ENCODE data around the gene POTEB. TPM values are rescaled to one million over a fixed set of nuclear protein-coding genes. Genes with fewer than 3 reads are reported as not detected.
"Not testable (repeated sequence)": the region's sequence is repeated elsewhere in the genome, so short reads cannot be mapped to it uniquely, and the experiment has no call there.

POTEB gene
- total RNA-seq = not detected

- H3K9me3 Mint-ChIP-seq (ENCODE audit: insufficient read depth); H3K4me3 Mint-ChIP-seq; H3K36me3 Mint-ChIP-seq (ENCODE audit: low read depth); DNase-seq; POLR2A ChIA-PET; CTCF ChIA-PET; H3K4me1 Mint-ChIP-seq (ENCODE audit: low read depth); ATAC-seq; H3K27ac Mint-ChIP-seq; H3K27me3 Mint-ChIP-seq (ENCODE audit: low read depth): not testable (repeated sequence)
Measured at GRCh38 chr15:21877635-21878034, at the start of gene POTEB. POTEB (minus strand) TSS chr15:21877735; CDS start chr15:21877246, 489 bp downstream.

- ATAC-seq; H3K36me3 Mint-ChIP-seq (ENCODE audit: low read depth); CTCF ChIA-PET; POLR2A ChIA-PET; H3K9me3 Mint-ChIP-seq (ENCODE audit: insufficient read depth); H3K4me1 Mint-ChIP-seq (ENCODE audit: low read depth); DNase-seq; H3K27me3 Mint-ChIP-seq (ENCODE audit: low read depth); H3K4me3 Mint-ChIP-seq; H3K27ac Mint-ChIP-seq: not testable (repeated sequence)
Measured at GRCh38 chr15:21890955-21891354, 13.4 kb upstream of the POTEB start.

- POLR2A ChIA-PET; H3K36me3 Mint-ChIP-seq (ENCODE audit: low read depth); ATAC-seq: not testable (repeated sequence)
Measured at GRCh38 chr15:21889542-21889941, 12.0 kb upstream of the POTEB start.

GRCh38 chr15:21838831-21839230 is 38.7 kb downstream of the POTEB start:
- POLR2A ChIA-PET; DNase-seq; H3K9me3 Mint-ChIP-seq (ENCODE audit: insufficient read depth); H3K27me3 Mint-ChIP-seq (ENCODE audit: low read depth); H3K27ac Mint-ChIP-seq; H3K36me3 Mint-ChIP-seq (ENCODE audit: low read depth); H3K4me3 Mint-ChIP-seq; ATAC-seq; H3K4me1 Mint-ChIP-seq (ENCODE audit: low read depth); CTCF ChIA-PET: not testable (repeated sequence)

More at GRCh38 chr15:21889542-21889941, 12.0 kb upstream of the POTEB start:
- H3K4me1 Mint-ChIP-seq (ENCODE audit: low read depth); CTCF ChIA-PET; H3K9me3 Mint-ChIP-seq (ENCODE audit: insufficient read depth); DNase-seq; H3K27me3 Mint-ChIP-seq (ENCODE audit: low read depth); H3K27ac Mint-ChIP-seq; H3K4me3 Mint-ChIP-seq: not testable (repeated sequence)

Small RNA genes within 50 kb of the gene (microRNA-seq; reads per million reads assigned to microRNA genes)
- gene MIR3118-4 = not detected

Other genes starting within 250 kb of the POTEB start
- gene OR4M2, start 202.8 kb upstream of the POTEB start, total RNA-seq = not detected

All from activated CD8-positive, alpha-beta T cell treated with anti-CD3 and anti-CD28 coated beads, Interleukin-2, amount 10 ng/mL, durations not matched to agents 7 days and 5 days (primary cell).